SK-N-SH (cell line): Measurements from ENCODE around the gene TTC3.

Experiments
- CTCF ChIP-seq: fragments of 200-600 bp; sonication (generic); IDR thresholded peaks from 2 replicates; pipeline ENCODE4 v1.6.1; 2017; ENCODE audit warnings: antibody characterized with exemption, mild to moderate bottlenecking, moderate library complexity
- EZH2phosphoT487 ChIP-seq: fragments of 200-600 bp; sonication (generic); IDR thresholded peaks from 2 replicates; pipeline ENCODE4 v1.6.1; 2017; ENCODE audit warnings: low read depth, mixed run types, mild to moderate bottlenecking, antibody characterized with exemption, moderate library complexity, borderline replicate concordance
- SMC3 ChIP-seq: IDR thresholded peaks from 2 replicates; pipeline ENCODE4 v1.6.1; 2012; ENCODE audit warnings: low read depth, low read length, improper control_type of control experiment

GRCh38 chr21:37249112-37249904 lies 176.3 kb downstream of the TTC3 start:
- TF ChIP-seq SMC3, result no peak
- TF ChIP-seq CTCF, result no peak
- TF ChIP-seq EZH2phosphoT487, result no peak
